GM19193 (cell line): ENCODE results near the gene SLC38A1.

Experiments
- POLR2A ChIP-seq: IDR thresholded peaks from 4 replicates; pipeline ENCODE4 v1.6.1; 2011; ENCODE audit not compliant: insufficient read depth, insufficient read length; ENCODE audit errors: extremely low read depth

The SLC38A1 gene

DNA sequence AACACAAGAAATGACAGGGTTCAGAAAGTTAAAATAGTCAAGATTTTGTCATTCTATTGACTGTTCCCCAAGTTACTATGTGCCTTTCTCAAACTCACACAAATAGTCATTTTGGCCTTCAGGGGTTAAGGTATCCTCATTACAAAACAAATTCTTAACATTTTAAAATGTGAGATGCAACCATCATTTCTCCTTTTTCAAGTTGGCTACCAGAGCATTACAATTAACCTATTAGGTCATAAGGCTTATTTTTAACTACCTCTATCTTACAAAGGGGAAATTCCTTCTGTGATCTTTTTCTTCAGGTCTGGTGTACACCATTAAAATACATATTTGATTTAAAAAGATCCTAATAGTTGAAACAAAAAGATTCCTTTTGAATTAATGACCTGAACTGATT lies 61.2 kb downstream of the SLC38A1 start:
- no peak for TF ChIP-seq POLR2A

DNA sequence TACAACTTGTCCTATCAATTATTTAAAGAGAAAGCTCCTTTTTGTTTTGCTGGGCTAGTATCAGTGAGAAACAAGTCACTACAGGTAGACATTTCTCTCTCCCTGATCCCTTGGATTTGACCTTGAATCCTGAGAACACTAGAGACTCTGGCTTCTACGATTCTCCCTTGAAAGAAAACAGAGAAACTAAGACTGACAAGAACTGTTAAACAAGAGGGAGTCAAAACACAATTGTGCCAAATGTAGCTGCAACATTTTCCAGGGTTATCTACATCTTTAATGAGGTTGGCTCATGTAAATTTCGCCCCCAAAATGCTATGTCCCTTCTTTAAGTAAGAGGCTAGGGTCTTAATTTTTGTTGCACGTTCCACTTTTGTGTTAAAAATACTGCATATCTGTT lies 62.4 kb downstream of the SLC38A1 start:
- no peak for TF ChIP-seq POLR2A

DNA sequence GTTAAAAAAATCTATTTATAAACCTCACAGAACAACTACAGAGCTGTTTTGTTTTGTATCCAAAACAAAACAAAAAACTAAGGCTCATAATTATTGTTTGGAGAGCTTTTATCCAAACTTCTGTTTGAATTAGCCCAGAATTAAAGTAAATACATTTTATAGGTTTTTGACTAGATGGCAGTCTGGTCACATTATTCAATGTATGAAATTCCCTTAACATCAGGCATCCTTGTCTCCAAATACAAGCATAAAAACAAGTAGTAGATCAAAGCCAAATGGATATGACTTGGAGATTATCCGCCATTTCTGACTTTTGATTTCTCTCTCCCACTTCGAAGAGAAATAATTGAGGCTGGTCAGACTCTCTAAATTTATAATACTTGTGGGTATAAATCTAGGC lies 63.5 kb downstream of the SLC38A1 start:
- TF ChIP-seq POLR2A, result no peak

DNA sequence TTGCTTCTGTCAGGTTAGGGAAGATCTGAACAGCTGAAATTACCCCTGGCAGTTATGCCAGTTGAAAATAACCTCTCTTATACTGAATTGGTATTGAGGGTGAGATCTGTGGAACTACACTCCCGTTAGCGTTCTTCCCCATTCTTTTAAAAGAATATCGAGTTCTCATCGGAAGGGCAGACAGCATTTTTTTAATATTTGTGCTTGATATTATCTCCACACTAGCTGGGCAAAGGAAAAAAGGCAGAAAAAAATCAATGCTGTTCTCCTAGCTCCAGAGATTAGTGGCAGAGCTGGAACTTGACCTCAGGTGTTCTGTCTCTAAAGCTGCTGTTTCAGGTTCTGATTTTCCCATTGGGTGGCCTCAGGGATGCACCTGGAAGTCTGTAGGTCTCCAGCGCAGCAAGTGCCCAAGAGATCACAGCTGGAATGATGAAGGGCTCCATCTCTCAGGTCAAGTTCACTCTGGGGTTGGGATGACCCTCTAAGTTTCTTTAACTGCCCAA lies 67.5 kb downstream of the SLC38A1 start:
- TF ChIP-seq POLR2A, result no peak

DNA sequence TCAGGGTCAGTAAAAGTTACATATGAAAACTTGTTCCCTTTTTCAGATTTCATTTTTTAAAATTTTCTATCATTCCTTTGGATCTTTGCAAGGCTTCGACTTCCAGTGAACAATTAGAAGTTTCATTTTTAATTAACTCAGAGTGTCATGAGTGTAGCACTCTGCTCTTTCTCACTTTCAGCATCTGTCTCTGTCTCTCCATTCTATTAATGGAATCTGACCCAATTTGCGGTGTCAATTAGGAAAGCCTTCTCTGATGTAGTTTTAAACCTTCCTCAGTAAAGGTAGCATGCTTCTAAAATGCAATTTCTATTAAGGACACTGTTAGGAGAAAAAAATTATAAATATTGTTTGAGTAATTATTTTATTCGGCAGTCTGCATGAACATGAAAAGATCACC lies 68.3 kb downstream of the SLC38A1 start:
- no peak for TF ChIP-seq POLR2A

DNA sequence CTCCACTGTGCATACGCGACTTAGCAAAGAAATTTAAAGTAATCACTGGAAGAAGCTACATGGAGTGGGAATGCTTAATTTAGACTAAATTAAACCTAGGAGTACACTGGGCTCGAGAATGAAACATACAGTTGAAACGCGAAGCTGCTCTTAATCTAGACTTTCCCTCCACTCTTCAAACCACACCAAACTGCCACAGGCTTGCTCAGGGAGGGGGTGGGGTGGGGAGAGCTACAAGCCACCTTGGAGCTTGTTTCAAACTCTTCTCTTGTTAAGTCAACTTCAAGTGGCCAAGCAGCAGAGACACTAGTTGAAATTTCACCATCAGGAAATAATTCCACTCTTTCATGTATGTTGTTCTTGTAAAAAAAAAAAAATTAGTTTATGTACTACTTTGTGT lies 69.9 kb downstream of the SLC38A1 start:
- no peak for TF ChIP-seq POLR2A

DNA sequence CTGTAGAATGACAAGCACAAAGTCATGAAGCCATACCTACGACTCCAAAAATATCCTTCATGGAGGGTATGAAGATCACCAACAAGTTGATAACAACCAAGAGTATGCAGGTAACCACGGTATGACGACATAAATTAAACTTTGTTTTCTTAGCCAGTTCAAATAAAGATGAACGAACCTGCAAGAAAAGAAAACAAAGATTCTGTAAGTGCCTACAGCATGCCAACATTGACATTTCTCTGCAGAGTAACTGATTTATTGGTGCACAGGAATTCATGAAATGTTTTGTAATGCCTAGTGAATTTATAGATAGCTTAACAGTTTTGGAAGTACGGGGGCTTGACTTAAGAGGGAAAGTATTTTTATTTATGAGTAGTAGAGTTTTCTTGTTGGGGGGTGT lies 71.0 kb downstream of the SLC38A1 start:
- no peak for TF ChIP-seq POLR2A

DNA sequence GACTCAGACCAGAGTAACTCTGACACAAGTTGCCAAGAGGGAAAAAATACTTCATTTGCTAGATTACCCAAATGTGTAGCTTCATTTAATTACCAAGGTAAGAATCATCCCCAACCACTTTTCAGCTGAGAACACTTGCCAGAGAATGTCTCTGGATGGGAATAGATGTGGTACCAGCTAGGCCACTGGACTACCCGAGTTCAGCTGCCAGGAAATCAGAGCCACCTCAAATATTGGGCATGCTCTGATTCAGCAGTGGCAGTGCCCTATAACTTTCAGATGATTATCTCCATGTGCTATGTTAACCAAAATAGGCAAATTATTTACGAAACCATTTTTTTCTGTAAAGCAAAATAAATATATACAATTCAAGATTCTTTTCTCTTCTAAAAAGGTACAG lies 80.7 kb downstream of the SLC38A1 start:
- no peak for TF ChIP-seq POLR2A

DNA sequence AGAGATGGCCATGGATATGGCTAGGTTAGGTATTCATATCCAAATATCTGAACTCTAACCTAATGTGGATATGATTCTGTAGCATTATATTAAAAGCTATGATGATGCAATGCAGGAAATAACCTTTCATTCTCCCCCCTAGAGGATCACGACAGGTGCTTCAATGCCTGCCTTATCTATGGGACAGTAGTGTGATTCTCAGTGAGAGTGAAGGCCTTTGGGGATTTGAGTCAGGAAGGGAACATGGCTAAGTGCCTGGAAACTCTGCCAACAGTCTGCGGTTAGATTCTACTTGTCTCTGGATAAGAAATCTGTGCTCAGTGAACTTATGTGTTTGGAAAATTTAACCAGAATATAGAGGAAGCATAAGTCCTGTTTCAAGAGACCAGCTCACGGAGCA lies 81.8 kb downstream of the SLC38A1 start:
- TF ChIP-seq POLR2A, result no peak

DNA sequence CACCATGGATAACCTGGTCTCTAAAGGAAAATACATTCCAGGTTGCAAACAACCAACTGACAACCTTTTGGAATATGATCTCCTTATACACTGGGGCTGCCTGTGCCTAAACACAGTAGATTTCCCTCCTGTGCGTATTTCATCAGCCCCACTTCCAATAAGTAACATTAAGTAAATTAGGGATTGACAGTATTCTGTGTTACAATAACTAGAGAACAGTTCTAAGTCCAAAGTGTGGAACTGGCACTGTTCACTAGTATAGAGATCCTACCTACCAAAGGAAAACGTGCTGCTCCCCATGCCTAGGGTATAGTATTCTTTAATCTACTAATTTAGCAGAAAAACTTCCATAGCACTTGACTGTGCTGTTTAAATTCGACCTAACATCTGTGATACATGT lies 82.8 kb downstream of the SLC38A1 start:
- no peak for TF ChIP-seq POLR2A

DNA sequence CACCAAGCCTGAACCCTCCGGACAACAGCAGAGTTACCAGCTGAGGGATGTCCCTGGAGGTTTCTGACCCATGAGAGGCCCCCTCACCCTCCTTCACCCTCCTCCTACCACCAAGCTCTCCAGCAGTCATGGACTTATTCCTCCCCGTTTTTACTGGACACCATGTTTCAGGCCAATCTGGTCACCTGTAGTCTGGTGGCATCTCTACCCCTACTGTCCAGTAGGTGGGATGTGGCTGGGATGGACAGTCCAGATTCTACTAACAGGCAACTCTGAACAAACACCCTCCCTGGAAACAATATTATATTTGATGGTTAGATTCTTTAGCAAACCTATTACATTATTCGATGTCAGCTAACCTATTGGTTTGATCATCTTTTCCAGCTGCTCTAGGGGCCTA lies 83.2 kb downstream of the SLC38A1 start:
- TF ChIP-seq POLR2A, result peak; percentile 11

DNA sequence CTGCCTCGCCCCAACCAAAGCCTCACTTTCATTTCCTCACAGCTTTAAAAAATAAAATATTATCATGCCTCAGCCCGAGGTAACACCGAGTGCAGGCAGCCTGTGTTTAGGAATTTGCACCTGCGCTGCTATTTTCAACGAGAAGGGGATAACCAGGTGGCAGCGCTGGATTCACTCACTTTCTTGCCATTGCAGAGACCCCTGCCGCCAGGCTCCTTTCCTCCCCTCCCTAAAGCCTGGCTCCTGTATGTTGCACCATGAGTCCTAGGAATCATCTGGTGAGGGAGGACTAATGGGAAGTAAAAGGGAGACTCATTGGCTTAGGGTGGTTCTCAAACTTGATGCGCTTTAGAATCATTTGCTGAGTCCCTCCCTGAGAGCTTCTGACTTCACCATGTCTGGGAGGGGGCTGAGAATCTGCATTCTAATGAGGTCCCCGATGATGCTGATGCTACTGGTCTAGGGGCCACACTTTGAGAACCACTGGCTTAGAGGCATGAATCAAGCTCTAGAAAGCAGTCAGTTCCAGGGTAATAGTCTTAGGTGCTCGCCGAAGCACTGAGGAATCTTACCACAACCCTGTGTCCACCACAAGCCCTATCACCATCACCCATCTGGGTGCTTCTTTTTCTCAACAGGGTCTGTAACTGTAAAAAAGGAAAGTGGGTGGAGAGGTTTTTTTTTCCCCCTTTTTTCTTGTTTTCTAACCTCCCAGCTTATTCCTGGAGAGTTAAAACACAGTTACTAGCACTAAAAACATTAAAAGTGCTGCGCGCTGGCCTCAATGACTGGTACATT lies 83.8 kb downstream of the SLC38A1 start:
- TF ChIP-seq POLR2A, result no peak

DNA sequence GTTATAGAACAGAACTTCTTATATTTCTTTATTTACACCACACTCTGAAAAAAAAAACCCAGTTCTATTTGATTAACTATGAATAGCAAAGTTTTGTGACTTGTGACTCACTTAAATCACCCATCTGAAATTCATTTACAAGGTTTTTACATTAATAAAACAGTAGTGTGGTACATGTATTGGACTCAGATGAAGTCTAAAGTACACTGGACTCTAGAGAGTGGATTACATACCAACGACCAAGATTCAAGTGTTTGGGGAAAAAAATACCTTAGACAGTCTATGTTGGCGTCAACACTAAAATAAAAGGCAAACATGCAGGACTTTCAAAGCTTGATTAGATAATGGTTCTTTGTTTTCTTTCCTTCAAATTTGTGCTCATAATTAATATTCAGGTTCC lies 85.7 kb downstream of the SLC38A1 start:
- TF ChIP-seq POLR2A, result no peak

DNA sequence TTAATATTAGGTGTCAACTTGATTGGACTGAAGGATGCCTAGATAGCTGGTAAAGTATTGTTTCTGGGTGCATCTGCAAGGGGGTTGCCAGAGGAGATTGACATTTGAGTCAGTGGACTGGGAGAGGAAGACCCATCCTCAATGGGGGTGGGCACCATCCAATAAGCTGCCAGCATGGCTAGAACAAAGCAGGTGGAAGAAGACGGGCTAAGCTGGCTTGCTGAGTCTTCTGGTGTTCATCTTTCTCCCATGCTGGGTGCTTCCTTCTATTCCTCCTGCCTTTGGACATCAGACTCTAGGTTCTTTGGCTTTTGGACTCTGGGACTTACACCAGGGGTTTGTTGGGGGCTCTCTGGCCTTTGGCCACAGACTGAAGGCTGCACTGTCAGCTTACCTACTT lies 87.4 kb downstream of the SLC38A1 start:
- no peak for TF ChIP-seq POLR2A

DNA sequence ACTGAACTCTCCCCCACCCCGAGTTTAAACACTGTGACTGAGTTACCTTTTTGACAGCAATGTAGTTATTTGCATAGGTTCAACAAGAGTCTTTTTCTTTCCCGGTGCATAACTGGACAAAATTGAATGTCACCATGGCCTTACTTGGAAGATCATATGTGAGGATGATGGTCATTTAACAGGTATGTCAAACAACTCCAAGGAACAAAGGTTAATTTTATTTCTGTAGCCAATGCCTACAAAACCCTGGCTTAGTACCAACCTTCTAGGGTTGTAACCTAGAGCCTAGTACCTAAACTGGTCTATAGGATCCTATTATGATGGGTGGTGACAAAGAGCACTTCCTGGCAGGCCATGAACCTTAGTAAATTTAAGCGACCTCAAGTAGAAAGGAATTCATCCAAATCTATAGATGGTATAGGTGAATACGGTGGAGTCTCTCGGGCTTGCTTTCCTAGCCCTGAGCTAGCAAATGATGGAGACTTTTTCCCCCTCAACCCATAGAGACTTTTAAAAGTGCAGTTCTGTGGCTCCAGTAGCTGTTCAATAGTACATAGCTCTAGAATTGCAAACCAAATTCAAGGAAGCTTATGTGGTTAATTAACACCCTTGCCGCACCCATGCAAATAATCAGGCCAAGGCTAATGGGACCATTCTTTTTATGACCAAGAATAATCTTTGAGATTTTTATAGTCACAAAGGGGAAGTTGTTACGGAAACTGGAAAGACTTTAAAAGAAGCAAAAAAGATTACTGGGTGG lies 89.0 kb downstream of the SLC38A1 start:
- no peak for TF ChIP-seq POLR2A
